H54 (cell line): ENCODE results near the gene NT5DC1.
A peak's percentile ranks its signal among the peaks of the same experiment; 100 is the strongest.

Source experiments
- DNase-seq: peaks from one replicate; pipeline ENCODE4 v3.0.0; 2011; ENCODE audit warnings: low spot score, mixed read lengths; ENCODE audit not compliant: insufficient read length
- FAIRE-seq: peaks from 3 replicates; lab custom pipeline; 2011; peaks lifted over from hg19 to GRCh38; lab: Jason Lieb, UNC
- POLR2A ChIP-seq: IDR thresholded peaks from 2 replicates; pipeline ENCODE4 v1.6.1; 2011; ENCODE audit warnings: low read depth, mild to moderate bottlenecking, low read length

NT5DC1 gene

DNA sequence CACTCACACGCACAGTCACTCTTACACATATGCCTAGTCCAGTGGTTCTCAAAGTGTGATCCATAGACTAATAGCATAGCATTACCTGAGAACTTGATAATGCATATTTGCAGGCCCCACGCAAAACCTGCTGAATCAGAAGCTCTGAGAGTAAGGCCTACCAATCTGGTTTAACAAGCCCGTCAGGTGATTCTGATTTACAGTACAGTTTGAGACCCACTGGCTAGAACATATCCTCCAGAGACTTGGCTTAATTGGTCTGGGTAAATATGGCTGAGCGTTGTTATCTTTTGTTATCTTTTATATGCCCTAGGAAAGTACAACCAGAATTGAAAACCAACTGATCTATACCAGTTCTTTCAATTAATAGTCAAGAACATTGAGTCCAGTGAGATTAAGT, 143.6 kb downstream of the NT5DC1 start:
- FAIRE-seq (no peak), DNase-seq (no peak)
- TF ChIP-seq POLR2A: no peak

- no peak for TF ChIP-seq POLR2A
- FAIRE-seq: no peak
Observed at GRCh38 chr6:116246089-116246488, 145.4 kb downstream of the NT5DC1 start.

DNA sequence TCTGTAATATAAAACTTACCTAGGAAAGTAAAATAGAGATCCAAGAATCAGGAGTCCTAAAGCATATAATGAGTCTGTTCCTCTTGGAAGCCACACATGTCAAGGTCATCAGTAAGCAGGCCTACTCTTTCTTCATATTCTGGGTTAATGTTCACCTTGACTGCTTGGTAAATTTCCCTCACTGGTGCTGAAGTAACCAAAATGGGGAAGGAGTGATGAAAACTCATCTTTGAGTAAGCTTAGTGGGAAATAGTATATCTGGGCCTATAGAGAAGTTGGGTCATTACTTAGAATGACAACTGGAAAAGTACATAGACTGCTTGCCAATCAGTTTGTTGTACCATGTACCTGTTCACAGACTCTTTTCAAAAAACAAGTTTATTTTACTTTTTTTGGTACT, 146.6 kb downstream of the NT5DC1 start:
- DNase-seq (no peak), FAIRE-seq (no peak)
- TF ChIP-seq POLR2A: no peak

More at GRCh38 chr6:116246089-116246488, 145.4 kb downstream of the NT5DC1 start:
- no peak for DNase-seq

GRCh38 chr6:116248577-116248976, 147.9 kb downstream of the NT5DC1 start:
- FAIRE-seq: no peak
- no peak for TF ChIP-seq POLR2A

GRCh38 chr6:116251568-116252384, 151.1 kb downstream of the NT5DC1 start:
- TF ChIP-seq POLR2A: no peak
- FAIRE-seq (no peak), DNase-seq (no peak)

More at GRCh38 chr6:116248577-116248976, 147.9 kb downstream of the NT5DC1 start:
- no peak for DNase-seq

DNA sequence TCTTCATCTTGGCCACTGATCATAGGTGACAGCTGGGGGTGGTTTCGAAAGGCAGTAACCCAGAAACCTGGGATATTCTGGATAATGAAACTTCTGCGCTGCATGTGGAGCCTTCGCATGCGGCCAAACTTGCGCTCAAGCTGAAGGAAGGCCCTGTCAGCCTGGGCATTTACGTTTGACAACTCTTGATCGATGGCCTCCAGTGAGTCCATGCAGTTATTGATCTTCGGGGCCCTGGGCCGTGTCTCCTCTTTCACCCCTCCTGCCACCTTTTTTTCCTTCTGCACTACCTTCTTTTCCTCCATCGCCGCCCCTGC, 152.5 kb downstream of the NT5DC1 start:
- TF ChIP-seq POLR2A: 0 out of 2 replicates have a peak, but pooled peaks have one; percentile 17

DNA sequence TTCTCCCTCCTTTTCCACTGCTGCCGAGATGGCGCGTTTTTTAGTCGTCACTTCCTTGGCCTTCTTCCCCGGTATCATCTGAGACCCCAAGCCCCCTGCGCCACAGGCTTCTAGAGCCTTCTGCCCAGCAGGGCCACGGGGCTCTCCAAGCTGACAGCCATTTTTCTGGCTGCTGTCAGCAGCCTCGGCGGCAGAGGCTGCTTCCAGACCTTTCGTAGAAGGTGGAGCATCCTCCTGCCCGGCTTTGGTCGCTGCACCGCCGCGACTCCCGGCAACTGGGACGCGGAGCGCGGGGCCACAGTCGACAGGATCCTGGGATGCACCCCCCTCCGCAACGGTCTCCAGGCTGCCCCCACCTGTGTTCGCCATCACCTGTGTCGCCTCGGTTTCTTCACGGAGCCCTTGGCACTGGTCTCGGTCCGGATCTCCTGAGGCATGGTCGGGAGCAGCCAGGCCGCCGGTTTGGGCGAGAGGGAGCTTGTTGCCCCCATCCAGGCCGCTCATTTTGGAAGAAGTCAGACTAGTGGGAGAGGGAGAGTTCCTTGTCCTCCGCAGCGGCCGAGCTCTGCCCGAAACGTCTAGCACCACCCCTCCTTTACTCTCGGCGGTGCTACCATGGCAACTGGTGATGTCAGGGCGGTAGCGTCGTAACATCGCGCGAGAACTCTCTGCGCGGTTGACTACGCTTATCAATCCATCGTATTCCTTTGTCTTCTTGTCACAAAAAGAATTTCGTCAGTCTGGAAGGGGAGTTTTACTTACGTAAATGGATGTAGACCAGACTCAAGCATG, 153.0 kb downstream of the NT5DC1 start, which contains the start of gene TSPYL4:
Gene TSPYL4 (minus strand): TSS at position 571 of the 792 bp plus-strand sequence. CDS start 67 bp downstream, at position 504.
- DNase-seq (peak; percentile 40), FAIRE-seq (peak; percentile 69)
- TF ChIP-seq POLR2A: peak; percentile 74

More for the DNA sequence above, 152.5 kb downstream of the NT5DC1 start:
- no peak for DNase-seq
- no peak for FAIRE-seq

DNA sequence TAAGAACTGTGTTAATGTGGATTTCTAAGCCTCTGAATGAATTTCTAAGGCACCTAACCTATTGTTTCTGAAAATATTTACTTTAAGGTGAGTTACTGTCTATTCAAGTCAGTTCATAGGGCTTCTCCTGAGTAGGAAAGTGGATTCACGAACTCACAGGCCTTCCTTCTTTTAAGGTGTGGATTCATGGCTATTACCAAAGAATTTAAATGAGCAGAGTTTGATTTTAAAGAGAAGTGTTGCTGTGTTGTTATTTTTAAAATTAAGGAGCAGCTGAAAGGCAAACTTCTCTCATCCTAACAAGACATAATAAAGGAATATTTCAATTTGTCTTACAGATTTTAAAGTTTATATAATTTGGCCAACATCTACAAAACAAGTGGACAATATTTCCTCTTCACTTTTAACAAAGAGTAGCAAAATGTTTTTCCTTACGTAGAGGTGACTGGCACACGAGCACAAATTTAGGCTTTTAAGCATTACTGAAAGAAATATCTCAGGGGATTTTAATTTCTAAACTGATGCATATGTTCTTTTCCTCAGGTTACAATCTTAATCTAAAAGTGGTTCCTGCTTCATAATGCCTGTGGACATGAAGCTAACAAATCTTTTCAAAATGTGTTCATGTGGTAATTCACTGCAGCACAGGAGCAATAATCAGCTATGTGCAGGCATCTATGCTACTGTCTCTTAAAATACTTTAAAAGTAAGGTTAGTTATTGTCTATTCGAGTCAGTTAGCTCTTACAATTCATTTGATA, 153.8 kb downstream of the NT5DC1 start:
- no peak for FAIRE-seq
- no peak for DNase-seq
- no peak for TF ChIP-seq POLR2A

DNA sequence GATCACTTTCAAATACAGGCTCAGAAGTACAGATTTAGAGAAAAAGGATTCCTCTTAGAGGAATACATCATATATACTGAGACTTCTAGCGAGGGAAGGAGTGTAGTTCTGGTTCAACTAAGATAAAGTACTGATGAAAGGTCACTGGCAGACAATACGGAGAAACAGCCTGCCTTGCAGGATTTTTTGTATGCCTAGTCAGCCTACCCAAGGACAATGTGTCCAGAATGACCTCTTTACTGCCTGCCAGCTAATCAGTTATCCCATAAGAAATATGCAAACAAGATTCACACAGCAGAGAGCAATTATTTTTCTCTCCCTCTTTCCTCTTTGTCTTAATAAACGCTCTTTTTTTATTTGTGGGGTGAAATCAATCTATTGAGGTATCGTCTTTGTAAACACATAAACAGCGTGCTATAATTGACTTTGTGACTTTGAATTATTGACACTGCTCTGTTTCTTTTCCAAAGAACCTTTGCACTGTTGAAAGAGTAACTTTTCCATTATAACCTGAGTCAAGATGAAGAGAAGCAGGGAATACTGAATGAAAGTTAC, 154.7 kb downstream of the NT5DC1 start:
- DNase-seq (no peak), FAIRE-seq (no peak)

GRCh38 chr6:116256694-116257093, 156.0 kb downstream of the NT5DC1 start:
- no peak for FAIRE-seq
- no peak for DNase-seq
- no peak for TF ChIP-seq POLR2A

More for the DNA sequence above, 154.7 kb downstream of the NT5DC1 start:
- no peak for TF ChIP-seq POLR2A

- no peak for FAIRE-seq
- no peak for DNase-seq
- TF ChIP-seq POLR2A: no peak
Observed at GRCh38 chr6:116258520-116258919, 157.9 kb downstream of the NT5DC1 start.

- no peak for TF ChIP-seq POLR2A
- DNase-seq (no peak), FAIRE-seq (no peak)
Observed at GRCh38 chr6:116263353-116263752, 162.7 kb downstream of the NT5DC1 start.
